GM19328 (cell line): ENCODE data around the gene AR.

Experiments
- ATAC-seq: cut with Tn5 transposase; IDR thresholded peaks from one replicate; pipeline ENCODE4 v1.9.1; 2021; ENCODE audit warnings: mild to moderate bottlenecking, moderate library complexity; ENCODE audit not compliant: unreplicated experiment

Gene AR

DNA sequence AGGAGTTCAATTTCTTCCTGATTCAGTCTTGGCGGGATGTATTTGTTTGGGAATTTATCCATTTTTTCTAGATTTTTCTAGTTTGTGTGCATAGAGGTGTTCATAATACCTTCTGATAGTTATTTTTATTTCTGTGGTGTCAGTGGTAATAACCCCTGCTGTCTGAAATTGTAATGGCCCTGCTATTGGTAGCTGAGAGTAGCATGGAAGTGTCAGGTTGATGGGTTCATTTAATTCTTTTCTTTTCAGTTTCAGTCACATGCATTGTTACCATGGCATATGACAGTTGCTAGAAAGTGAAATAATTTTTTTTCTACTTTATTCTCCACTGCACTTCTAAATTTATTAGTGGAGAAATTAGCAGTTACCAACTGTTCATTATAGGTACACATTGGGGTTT, 20.7 kb downstream of the AR start:
- no peak for ATAC-seq

- ATAC-seq = no peak
Observed at GRCh38 chrX:67568769-67569168, 24.9 kb downstream of the AR start.

DNA sequence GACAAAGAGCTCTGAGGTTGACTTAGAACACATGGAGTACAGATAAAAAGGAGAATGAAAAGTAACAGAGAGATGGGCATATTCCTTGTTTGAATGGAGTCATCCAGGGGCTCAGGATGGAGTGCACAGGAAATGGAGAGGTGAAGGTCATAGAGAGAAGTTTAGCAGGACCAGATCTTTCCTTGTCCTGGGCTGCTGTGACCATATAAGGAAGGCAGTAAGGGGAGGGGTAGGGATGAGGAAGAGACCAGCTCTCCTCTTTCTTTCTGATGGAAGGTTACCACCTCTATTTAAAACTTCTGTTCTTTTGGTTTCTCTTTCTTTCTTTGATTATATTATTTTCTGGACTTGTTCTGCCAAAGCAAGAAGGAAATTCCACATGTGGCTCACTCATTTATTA, 27.0 kb downstream of the AR start:
- no peak for ATAC-seq

DNA sequence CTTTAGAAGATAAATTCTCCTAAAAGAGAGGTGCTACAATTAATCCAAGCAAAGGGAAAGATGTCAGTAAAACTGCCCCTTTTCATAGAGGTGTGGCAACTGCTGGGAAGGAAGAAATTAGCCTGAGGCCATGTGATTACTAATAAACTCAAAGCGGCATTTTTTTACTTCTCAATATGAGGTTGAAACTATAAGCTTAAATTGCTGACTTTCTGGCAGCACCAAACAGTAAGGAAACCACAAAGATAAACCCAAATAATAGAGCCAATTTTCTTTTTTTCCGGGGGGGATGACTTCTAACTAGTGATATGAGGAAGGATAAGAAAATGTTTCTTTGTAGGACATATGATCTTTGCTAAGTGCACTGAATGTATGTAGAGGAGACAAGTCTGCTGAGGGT, 30.9 kb downstream of the AR start:
- no peak for ATAC-seq

GRCh38 chrX:67582436-67582835, 38.6 kb downstream of the AR start:
- ATAC-seq = no peak

- no peak for ATAC-seq
Observed at GRCh38 chrX:67583171-67583570, 39.4 kb downstream of the AR start.

DNA sequence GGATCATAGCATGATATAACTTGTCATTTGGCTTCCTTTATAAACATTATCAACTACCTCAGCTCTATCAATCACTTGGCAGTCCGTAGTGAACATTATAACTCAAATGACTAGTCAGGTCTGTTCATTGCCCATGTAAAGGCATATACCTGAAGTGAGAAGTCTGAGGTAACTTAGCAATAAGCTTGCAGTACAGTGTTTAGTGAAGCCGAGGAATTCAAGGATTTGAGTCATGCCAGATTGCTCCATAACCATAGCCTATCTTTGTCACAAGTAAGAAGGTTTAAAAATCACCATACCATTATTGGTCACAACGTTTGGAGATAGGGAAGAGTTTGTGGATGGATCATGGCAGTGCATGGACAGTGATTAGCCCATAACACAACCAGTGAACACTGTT, 41.6 kb downstream of the AR start:
- ATAC-seq = no peak

DNA sequence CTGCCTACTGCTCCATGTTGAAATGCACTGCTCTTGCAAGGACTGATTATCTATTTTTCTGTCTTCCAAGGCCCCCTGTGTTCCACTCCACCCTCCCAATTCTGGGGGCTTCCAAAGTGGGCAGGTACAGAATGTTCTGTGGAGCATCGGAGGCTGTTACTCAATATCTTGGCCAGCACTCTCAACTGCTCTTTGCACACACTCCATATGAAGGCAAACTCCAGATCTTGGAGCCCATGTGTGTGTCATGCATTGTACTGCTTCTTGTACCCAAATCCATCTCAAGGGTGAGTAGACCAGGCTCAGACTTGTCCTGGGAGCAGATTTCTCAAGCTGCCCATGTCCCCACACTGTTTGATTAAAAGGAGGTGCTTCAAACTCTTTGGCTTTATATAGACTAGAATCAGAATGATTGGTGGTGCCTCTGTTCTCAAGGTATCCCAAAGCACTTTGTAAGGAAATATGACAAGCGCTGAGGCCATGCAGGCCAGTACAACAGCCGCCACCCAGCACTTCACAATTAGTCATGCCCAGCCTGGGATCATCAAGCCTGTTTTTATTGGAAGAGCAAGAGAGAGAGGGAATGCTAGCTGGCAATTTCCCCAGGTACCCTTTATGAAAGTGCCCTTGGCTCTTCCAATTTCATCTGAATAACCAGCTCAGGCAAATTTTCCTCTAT, 44.3 kb downstream of the AR start:
- ATAC-seq = no peak

- no peak for ATAC-seq
Observed at GRCh38 chrX:67596839-67597790, 53.3 kb downstream of the AR start.

DNA sequence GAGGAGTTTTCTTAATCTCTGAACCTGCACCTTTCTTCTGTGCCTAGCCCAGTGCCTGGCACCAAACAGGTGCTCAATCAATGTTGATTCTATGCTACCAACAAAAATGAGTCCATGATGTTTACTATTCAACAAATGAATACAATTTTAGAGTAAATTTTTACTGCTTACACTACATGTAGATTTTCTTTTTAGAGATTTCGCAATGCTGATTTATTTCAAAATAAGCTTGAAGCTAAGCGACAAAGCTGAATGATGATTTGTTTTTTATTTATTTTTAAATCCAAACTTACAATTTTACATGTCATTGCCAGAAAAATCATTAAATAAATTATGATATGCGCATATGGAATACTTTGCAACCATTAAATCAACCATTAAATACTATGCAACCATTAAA, 55.7 kb downstream of the AR start:
- ATAC-seq = no peak

GRCh38 chrX:67601771-67602170, 58.0 kb downstream of the AR start:
- ATAC-seq = no peak

GRCh38 chrX:67604979-67605703, 61.3 kb downstream of the AR start:
- no peak for ATAC-seq

DNA sequence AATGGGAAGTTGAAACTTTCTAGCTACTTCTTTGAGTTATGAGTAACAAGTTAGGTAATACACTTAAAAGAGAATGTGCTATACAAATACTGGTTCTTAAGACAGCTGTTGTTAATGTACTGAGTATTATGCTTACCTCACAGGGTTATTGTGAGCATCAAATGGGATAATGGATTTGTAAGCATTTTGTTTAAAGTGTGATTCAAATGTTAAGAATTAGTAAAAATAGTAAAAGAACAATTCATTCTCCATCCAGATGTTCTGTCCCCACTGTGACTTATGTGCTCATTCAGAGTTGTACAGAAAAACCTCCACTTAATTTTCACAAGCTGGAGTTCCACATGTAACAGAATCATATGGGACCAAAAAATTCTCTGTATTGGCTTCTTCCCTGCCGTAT, 63.6 kb downstream of the AR start:
- ATAC-seq = no peak

GRCh38 chrX:67610282-67610681, 66.5 kb downstream of the AR start:
- ATAC-seq = no peak

GRCh38 chrX:67612231-67612630, 68.4 kb downstream of the AR start:
- ATAC-seq = no peak

DNA sequence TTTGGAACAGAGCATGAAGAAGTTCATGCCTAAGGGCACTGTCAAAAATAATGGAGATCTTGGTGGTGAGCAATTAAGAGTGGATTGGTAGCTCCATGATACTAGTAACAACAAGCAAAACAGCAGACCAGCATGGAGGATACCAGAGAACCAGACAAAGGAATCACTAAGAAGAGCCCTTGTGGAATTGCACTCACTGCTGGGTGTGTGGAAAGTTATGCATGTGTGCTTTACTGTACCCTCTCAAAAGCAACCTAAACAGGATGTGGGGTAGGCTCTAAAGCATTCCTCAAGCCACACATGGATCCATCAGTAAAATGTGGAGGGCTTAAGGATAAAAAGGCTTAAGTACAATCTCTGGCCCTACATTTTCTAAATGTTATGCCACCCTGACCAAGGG, 69.5 kb downstream of the AR start:
- no peak for ATAC-seq

GRCh38 chrX:67613996-67614395, 70.2 kb downstream of the AR start:
- no peak for ATAC-seq

DNA sequence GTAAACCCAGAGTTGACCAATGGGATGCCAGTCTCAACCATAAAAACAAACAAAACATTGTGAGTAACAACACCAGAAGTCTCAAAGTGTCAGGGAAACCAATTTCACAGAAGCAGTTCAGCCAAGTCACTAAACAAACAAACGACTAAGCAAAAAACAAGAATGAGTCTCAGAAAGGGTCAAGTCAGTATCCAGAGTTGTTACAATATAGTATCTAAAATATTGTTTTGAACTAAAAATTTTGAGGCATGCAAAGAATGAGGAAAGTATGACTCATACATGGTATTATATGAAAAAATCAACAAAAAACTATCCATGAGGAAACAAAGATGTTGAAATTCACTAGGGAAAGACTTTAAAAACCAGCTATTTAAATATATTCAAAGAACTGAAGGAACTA, 70.6 kb downstream of the AR start:
- no peak for ATAC-seq

DNA sequence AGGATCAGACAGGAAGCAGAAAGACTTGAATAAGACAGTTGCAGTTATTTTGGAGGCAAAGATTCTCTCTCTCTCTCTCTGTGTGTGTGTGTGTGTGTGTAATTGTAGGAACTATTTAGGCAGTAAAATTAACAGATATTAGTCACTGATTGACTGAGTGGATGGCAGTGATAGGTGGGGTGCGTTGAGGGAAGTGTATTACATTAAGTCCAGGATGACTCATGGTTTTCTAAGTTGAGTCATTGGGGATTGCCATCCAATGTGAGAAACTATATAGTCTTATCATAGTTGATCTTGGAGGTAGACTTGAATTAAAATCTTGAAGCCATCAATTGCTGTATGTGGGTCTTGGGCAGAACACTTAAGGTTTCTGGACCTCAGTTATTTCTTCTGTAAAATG, 75.4 kb downstream of the AR start:
- no peak for ATAC-seq

DNA sequence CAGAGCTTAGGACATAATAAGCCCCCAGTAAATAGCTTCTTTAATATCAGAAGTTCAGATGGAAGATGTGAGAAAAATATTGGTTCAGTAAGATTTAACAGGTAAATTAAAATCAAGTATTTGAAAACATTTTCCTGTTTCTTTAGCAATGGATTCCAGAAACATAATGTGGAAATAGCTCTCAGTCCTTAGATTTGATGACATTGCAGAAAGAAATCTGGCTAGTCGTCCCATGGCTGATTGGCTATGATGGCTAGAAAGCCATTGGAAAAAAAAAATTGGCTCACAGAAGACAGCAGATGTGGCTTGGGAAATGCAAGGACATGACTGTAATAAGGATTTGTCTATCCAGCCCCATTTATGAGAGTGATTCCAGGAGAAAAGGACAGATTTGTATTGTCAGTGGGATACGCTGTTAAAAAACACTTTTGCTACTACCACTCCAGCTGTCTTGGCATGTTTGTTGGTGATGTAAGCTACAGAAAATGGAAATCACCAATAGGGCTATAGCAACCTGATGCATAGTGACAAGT, 78.3 kb downstream of the AR start:
- ATAC-seq = no peak

DNA sequence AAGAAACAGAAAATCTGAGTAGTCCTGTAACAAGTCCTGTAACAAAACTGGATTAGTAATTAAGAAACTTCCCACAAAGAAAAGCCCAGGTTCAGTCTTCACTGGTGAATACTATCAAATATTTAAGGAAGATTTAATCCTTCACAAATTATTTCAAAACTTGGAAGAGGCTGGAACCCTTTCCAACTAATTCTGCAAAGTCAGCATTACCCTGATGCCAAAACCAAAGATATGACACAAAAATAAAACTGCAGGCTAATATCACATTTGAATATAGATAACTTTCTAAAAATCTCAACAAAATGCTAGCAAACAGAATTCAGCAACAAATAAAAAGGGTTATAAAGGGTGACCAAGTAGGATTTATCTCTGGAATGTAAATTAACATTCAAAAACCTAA, 80.5 kb downstream of the AR start:
- no peak for ATAC-seq
